ENCODE results near the gene MT1B.
"Not testable (repeated sequence)": the region's sequence is repeated elsewhere in the genome, so short reads cannot be mapped to it uniquely, and the experiment has no call there.

MT1B gene

GRCh38 chr16:56672171-56672570, 20.5 kb downstream of the MT1B start:
- H3K9me3 Mint-ChIP-seq; H3K27ac Mint-ChIP-seq; H3K4me3 Mint-ChIP-seq; H3K36me3 Mint-ChIP-seq (ENCODE audit: low read depth); intact Hi-C loops (cut with micrococcal nuclease): not testable (repeated sequence)
- Mint-ChIP-seq H3K27me3 (peaks cover 92% of the 10 kb centered on the region), H3K4me1 (ENCODE audit: low read depth) (peaks cover 55% of the 10 kb centered on the region)

DNA sequence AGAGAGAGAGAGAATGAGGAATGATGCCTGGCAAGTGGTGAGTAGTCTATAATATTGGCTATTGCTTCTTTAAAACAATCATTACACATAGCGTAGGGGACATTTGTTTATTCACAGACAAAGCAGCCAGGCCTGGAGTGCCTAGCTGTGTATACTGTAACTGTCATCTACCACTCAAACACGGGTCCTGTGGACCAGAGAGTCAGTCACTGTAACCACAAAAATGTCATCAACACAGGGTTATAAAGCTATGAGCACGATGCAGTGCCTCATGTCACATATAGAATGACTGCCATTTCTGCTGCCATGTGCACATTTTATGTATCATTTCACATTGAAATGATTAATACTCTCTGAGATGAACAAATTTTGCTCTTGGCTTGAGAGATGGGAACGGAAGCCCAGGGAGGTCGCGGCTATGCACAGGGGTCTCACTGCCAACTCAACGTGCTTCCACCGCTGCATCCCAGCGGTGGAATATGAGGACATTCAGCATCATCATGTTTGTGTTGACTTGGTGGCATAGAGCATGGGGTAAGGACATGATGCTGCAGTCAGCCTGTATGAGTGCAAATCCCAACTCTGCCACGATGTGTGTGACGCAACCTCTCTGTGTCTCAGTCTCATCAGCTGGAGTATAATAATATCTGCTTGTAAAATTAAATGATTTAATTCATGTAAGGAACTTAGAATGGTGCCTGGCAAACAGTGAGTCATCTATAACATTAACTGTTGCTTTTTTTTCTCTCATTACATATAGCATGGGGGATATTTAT, 21.3 kb downstream of the MT1B start:
- H3K27ac Mint-ChIP-seq: no peak overlapping the region
- H3K9me3 Mint-ChIP-seq: no peaks in the 10 kb centered on the region
- no peak overlapping the region for H3K4me3 Mint-ChIP-seq
- no peaks in the 10 kb centered on the region for H3K36me3 Mint-ChIP-seq (ENCODE audit: low read depth)
- intact Hi-C loops (cut with micrococcal nuclease): no loop called here
- H3K27me3 Mint-ChIP-seq: peaks cover 90% of the 10 kb centered on the region
- H3K4me1 Mint-ChIP-seq (ENCODE audit: low read depth): peaks cover 48% of the 10 kb centered on the region

GRCh38 chr16:56673921-56674320, 22.2 kb downstream of the MT1B start:
- no peaks in the 10 kb centered on the region for H3K36me3 Mint-ChIP-seq (ENCODE audit: low read depth)
- H3K27ac Mint-ChIP-seq: no peak overlapping the region
- no peaks in the 10 kb centered on the region for H3K9me3 Mint-ChIP-seq
- intact Hi-C loops (cut with micrococcal nuclease): no loop called here
- peaks cover 40% of the 10 kb centered on the region for H3K4me1 Mint-ChIP-seq (ENCODE audit: low read depth)
- peaks cover 88% of the 10 kb centered on the region for H3K27me3 Mint-ChIP-seq
- H3K4me3 Mint-ChIP-seq: no peak overlapping the region

GRCh38 chr16:56674570-56674969, 22.9 kb downstream of the MT1B start:
- H3K27me3 Mint-ChIP-seq: peaks cover 83% of the 10 kb centered on the region
- H3K9me3 Mint-ChIP-seq; intact Hi-C loops (cut with micrococcal nuclease); H3K36me3 Mint-ChIP-seq (ENCODE audit: low read depth); H3K27ac Mint-ChIP-seq; H3K4me3 Mint-ChIP-seq: not testable (repeated sequence)
- H3K4me1 Mint-ChIP-seq (ENCODE audit: low read depth): peaks cover 33% of the 10 kb centered on the region

GRCh38 chr16:56675685-56676210, 24.1 kb downstream of the MT1B start:
- no peaks in the 10 kb centered on the region for H3K36me3 Mint-ChIP-seq (ENCODE audit: low read depth)
- H3K4me3 Mint-ChIP-seq: no peak overlapping the region
- peaks cover 25% of the 10 kb centered on the region for H3K4me1 Mint-ChIP-seq (ENCODE audit: low read depth)
- H3K27me3 Mint-ChIP-seq: peaks cover 71% of the 10 kb centered on the region
- intact Hi-C loops (cut with micrococcal nuclease): no loop called here
- no peaks in the 10 kb centered on the region for H3K9me3 Mint-ChIP-seq
- no peak overlapping the region for H3K27ac Mint-ChIP-seq

DNA sequence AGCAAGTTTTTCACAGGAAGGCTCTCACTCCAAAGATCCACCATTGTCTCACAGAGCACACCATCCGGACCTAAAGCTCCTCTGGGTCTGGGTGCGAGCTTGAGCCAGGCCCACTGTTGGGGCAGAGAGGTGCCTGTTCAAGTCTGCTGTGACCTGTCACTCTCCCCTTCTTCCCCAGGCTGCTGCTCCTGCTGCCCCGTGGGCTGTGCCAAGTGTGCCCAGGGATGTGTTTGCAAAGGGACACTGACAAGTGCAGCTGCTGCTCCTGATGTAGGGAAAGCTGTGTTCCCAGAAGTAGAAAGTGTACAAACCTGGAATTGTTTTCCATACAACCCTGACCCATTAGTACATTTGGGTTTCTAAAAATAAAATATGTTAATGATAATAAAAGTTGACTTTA, 25.8 kb downstream of the MT1B start:
- Mint-ChIP-seq H3K4me1 (ENCODE audit: low read depth) (peaks cover 34% of the 10 kb centered on the region), H3K9me3 (no peaks in the 10 kb centered on the region), H3K27ac (no peak overlapping the region), H3K27me3 (peaks cover 66% of the 10 kb centered on the region), H3K36me3 (ENCODE audit: low read depth) (no peaks in the 10 kb centered on the region), H3K4me3 (no peak overlapping the region)
- intact Hi-C loops (cut with micrococcal nuclease): no loop called here

DNA sequence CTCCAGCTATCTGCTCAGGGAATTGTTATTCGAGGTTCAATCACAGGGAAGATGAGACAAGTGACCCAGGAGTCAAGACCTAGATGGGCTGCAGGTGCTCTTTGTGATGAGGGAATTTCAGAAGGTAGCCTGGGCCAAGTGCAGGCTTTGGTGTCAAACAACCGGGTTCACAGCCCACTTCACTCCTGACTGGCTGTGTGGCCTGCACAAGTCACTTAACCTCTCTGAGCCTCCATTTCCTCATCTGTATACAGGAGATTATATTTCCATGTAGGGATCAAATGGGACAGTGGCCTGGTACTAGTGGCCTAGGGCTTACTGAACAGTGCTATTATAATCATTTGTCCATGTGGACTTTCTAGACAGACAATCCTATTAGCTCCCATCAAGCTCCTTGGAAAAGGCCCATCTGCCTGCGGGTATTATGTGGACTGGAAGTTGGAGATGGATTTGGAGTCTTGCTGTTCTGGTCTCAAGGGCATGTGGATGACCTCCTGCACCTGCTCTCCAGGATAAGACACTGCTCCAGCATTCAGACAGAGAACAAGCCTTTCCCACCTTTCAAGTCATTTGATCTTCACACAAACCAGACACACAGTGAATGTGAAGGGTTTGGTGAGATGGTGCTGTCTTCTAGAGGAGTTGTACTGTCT, 27.5 kb downstream of the MT1B start:
- Mint-ChIP-seq H3K4me1 (ENCODE audit: low read depth) (peaks cover 46% of the 10 kb centered on the region), H3K9me3 (no peaks in the 10 kb centered on the region), H3K27me3 (peaks cover 49% of the 10 kb centered on the region), H3K36me3 (ENCODE audit: low read depth) (no peaks in the 10 kb centered on the region), H3K4me3 (no peak overlapping the region), H3K27ac (no peak overlapping the region)
- intact Hi-C loops (cut with micrococcal nuclease): no loop called here

GRCh38 chr16:56679818-56680217, 28.1 kb downstream of the MT1B start:
- Mint-ChIP-seq H3K9me3 (no peaks in the 10 kb centered on the region), H3K27me3 (peaks cover 44% of the 10 kb centered on the region), H3K36me3 (ENCODE audit: low read depth) (no peaks in the 10 kb centered on the region), H3K4me1 (ENCODE audit: low read depth) (peaks cover 44% of the 10 kb centered on the region), H3K27ac (no peak overlapping the region), H3K4me3 (no peak overlapping the region)
- intact Hi-C loops (cut with micrococcal nuclease): no loop called here

- H3K4me3 Mint-ChIP-seq: peak within 1 kb of the TSS; percentile 87
- peak within 1 kb of the TSS; percentile 89 for H3K27ac Mint-ChIP-seq
- intact Hi-C loops (cut with micrococcal nuclease): no loop called here
- peaks cover 28% of the 10 kb centered on the region for H3K27me3 Mint-ChIP-seq
- H3K36me3 Mint-ChIP-seq (ENCODE audit: low read depth): peaks cover 9% of the 10 kb centered on the region
- peaks cover 27% of the 10 kb centered on the region for H3K4me1 Mint-ChIP-seq (ENCODE audit: low read depth)
- peaks cover 13% of the 10 kb centered on the region for H3K9me3 Mint-ChIP-seq
Observed at GRCh38 chr16:56681939-56682702, 30.4 kb downstream of the MT1B start, which contains the start of gene MT1X. MT1X (plus strand) TSS chr16:56682470; CDS start chr16:56682541, 71 bp downstream.

GRCh38 chr16:56682703-56683397, 31.2 kb downstream of the MT1B start:
- peaks cover 13% of the 10 kb centered on the region for H3K9me3 Mint-ChIP-seq
- H3K4me1 Mint-ChIP-seq (ENCODE audit: low read depth): peaks cover 27% of the 10 kb centered on the region
- H3K27ac Mint-ChIP-seq: peak overlapping the region; percentile 89
- intact Hi-C loops (cut with micrococcal nuclease): no loop called here
- H3K4me3 Mint-ChIP-seq: peak overlapping the region; percentile 87
- peaks cover 22% of the 10 kb centered on the region for H3K27me3 Mint-ChIP-seq
- peaks cover 9% of the 10 kb centered on the region for H3K36me3 Mint-ChIP-seq (ENCODE audit: low read depth)

DNA sequence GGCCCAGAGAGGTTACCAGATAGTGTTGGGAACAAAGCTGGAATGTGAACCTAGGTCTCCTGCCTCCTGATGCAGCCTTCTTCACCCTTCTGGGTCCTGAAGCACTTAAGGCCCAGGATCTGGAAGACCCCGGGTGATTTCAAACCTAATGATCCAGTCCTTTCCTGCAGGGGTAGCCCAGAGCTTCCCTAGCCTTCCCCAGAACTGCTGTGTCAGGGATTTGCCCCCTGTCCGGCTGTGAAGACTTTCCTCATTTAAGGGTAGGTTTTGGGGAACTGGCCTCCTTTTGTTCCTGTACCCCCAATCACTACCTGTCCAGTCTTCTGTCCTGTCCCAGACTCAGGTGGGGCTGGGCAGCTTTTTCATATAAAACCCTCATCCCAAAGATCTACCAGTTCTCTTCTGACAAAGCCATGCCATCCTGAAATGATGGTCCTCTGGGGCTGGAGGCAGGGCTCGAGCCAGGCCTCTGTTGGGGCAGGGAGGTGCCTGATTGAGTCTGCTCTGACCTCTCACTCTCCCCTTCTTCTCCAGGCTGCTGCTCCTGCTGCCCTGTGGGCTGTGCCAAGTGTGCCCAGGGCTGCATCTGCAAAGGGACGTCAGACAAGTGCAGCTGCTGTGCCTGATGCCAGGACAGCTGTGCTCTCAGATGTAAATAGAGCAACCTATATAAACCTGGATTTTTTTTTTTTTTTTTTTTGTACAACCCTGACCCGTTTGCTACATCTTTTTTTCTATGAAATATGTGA, 31.9 kb downstream of the MT1B start:
- H3K27ac Mint-ChIP-seq: peak overlapping the region; percentile 89
- peak overlapping the region; percentile 87 for H3K4me3 Mint-ChIP-seq
- intact Hi-C loops (cut with micrococcal nuclease): no loop called here
- H3K9me3 Mint-ChIP-seq: peaks cover 13% of the 10 kb centered on the region
- H3K27me3 Mint-ChIP-seq: peaks cover 18% of the 10 kb centered on the region
- peaks cover 9% of the 10 kb centered on the region for H3K36me3 Mint-ChIP-seq (ENCODE audit: low read depth)
- peaks cover 27% of the 10 kb centered on the region for H3K4me1 Mint-ChIP-seq (ENCODE audit: low read depth)

DNA sequence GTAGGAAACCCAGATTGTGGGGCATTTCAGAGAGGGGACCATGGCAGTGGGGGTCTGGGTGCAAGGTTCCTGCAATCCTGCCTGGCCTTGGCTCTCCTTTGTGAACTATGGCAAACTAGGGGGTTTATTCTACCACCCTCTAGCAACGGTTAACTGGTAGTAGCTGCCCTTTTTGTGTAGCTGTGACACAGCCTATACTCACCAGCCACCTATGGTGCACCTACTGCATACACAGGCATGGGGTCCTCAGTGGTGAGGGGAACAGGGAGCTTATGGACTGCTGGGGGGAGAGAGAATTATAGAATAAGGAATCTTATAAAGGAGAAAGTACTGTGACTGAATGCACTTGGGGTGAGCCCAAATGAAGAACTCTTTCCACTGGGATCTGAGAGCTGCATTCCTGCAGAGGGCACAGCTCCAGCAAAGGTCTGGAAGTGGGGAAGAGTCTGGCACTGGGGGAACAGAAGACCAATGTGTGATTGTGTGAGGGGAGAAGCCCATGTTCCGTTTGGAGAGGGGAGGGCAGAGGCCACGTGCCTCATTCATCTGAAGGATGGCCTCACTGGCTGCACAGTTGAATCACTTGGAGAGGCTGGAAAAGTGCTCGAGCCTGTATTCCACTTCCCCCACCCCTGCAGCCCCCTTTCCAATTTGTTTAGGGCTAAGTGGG, 32.7 kb downstream of the MT1B start:
- peaks cover 13% of the 10 kb centered on the region for H3K9me3 Mint-ChIP-seq
- peaks cover 9% of the 10 kb centered on the region for H3K36me3 Mint-ChIP-seq (ENCODE audit: low read depth)
- peaks cover 27% of the 10 kb centered on the region for H3K4me1 Mint-ChIP-seq (ENCODE audit: low read depth)
- intact Hi-C loops (cut with micrococcal nuclease): no loop called here
- H3K4me3 Mint-ChIP-seq: no peak overlapping the region
- H3K27ac Mint-ChIP-seq: no peak overlapping the region
- H3K27me3 Mint-ChIP-seq: peaks cover 16% of the 10 kb centered on the region

All from dendritic cell treated with granulocyte-macrophage colony-stimulating factor and Interleukin-4, amounts not matched to agents 40 ng/mL and 50 ng/mL, for 4 days (primary cell).